K562 (cell line): ENCODE measurements around the gene NHLH1. TPM values are rescaled to one million over a fixed set of nuclear protein-coding genes. Genes with fewer than 3 reads are reported as not detected.

Experiments
- HDAC3 ChIP-seq: fragments of 450-650 bp; IDR thresholded peaks from 2 replicates; pipeline ENCODE4 v1.6.1; 2018; ENCODE audit warnings: borderline replicate concordance, mild to moderate bottlenecking, moderate library complexity; ENCODE audit not compliant: partially characterized antibody
- HNRNPH1 ChIP-seq: fragments of 200-400 bp; formaldehyde crosslinking; optimal IDR thresholded peaks from 2 replicates; pipeline ENCODE3; 2017; ENCODE audit warnings: low read depth, mild to moderate bottlenecking, low read length, moderate library complexity
- NBN ChIP-seq: fragments of 450-650 bp; IDR thresholded peaks from 2 replicates; pipeline ENCODE4 v1.6.1; 2016; ENCODE audit warnings: low read depth, mild to moderate bottlenecking
- U2AF2 ChIP-seq: fragments of 200-400 bp; formaldehyde crosslinking; optimal IDR thresholded peaks from 2 replicates; pipeline ENCODE3; 2017; ENCODE audit warnings: low read depth, mild to moderate bottlenecking, low read length
- polyA plus RNA-seq, 8 experiments: library from polyadenylated mRNA; depleted of rRNA in 4 of 8; stranded (reverse) in 5 of 8; unstranded in 3 of 8; fragments of >200 nt; fragmentation: Nextera tagmentation in 2 of 8; fragmentation: Illumina TruSeq in 1 of 8; extraction: Ambion mirVana in 2 of 8; extraction: Trizol in 1 of 8; gene quantifications; 2 replicates each; pipeline versions ENCODE4 v1.2.1 to v1.2.3, GENCODE V29; 2011 to 2014; ENCODE audit warnings: inconsistent platforms in 1 of 8, missing spikeins in 1 of 8
- total RNA-seq, 7 experiments: library from RNA; depleted of rRNA in 6 of 7; stranded (reverse); fragments of >200 nt in 6 of 7; fragmentation: Illumina TruSeq in 2 of 7; extraction: Trizol in 2 of 7; gene quantifications; 2 replicates each; pipeline versions ENCODE4 v1.2.1 to v1.2.3, GENCODE V29; 2011 to 2021; ENCODE audit warnings: low replicate concordance in 1 of 7
- TF ChIP-seq, protein P1 (sequence below), 2 experiments: fragments of 450-650 bp; formaldehyde crosslinking in 1 of 2; IDR thresholded peaks; 2 replicates each; pipeline versions ENCODE4 v1.4.0 to v1.6.1; 2014 to 2020; ENCODE audit warnings: mild to moderate bottlenecking in 2 of 2, borderline replicate concordance in 1 of 2, low read depth in 1 of 2

NHLH1 gene
- total and polyA plus RNA-seq, 9 of the 15 experiments (the other 6 are each of a cell fraction or from before 2014, with no cell fraction given): 0.09 to 1.3 (median 0.35) TPM; not detected in 1

DNA sequence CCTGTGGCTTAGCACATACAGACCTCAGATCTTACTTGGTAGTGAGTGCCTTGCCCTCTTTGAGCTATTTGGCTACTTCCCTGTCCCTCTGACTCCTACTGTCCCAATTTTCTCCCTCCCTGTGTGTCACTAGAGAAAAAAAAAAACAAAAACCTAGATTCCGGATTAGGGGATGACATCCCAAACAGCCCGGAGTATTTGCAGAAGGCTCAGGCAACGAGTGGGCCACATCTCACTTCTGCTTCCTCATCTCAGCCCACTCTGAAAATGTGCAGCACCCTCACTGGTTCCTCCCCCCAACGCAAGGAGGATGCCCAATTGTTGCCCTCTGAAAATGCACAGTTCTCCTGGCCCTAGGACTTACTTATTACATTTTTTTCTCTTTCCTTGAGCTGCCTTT lies 4.9 kb downstream of the NHLH1 start (continued):
- TF ChIP-seq, protein P1, sequence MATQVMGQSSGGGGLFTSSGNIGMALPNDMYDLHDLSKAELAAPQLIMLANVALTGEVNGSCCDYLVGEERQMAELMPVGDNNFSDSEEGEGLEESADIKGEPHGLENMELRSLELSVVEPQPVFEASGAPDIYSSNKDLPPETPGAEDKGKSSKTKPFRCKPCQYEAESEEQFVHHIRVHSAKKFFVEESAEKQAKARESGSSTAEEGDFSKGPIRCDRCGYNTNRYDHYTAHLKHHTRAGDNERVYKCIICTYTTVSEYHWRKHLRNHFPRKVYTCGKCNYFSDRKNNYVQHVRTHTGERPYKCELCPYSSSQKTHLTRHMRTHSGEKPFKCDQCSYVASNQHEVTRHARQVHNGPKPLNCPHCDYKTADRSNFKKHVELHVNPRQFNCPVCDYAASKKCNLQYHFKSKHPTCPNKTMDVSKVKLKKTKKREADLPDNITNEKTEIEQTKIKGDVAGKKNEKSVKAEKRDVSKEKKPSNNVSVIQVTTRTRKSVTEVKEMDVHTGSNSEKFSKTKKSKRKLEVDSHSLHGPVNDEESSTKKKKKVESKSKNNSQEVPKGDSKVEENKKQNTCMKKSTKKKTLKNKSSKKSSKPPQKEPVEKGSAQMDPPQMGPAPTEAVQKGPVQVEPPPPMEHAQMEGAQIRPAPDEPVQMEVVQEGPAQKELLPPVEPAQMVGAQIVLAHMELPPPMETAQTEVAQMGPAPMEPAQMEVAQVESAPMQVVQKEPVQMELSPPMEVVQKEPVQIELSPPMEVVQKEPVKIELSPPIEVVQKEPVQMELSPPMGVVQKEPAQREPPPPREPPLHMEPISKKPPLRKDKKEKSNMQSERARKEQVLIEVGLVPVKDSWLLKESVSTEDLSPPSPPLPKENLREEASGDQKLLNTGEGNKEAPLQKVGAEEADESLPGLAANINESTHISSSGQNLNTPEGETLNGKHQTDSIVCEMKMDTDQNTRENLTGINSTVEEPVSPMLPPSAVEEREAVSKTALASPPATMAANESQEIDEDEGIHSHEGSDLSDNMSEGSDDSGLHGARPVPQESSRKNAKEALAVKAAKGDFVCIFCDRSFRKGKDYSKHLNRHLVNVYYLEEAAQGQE (IDR thresholded peaks at IDR 0.05; ENCODE audit: borderline replicate concordance): no peak
- TF ChIP-seq, protein P1 (CRISPR knock-in tag; IDR thresholded peaks at IDR 0.05; ENCODE audit: low read depth): no peak
- TF ChIP-seq U2AF2: no peak
- no peak for TF ChIP-seq NBN
- TF ChIP-seq HDAC3: no peak
- TF ChIP-seq HNRNPH1: no peak
- TF ChIP-seq, all 486 proteins: peak for 0
